Transverse colon (tissue), 4 donors: ENCODE measurements around the gene ITGBL1. TPM values are rescaled to one million over a fixed set of nuclear protein-coding genes. Genes with fewer than 3 reads are reported as not detected.

Experiments
- DNase-seq: peaks from one replicate; pipeline ENCODE4 v3.0.0-alpha.2; 2019
- H3K27ac ChIP-seq, 4 donors: fragments of 200-600 bp; sonication (generic); 2 replicates each; pipeline ENCODE4 v1.5.1; 2016 to 2018; ENCODE audit warnings: inconsistent platforms in 4 of 4
- H3K27me3 ChIP-seq: fragments of 200-600 bp; sonication (generic); 2 replicates; pipeline ENCODE4 v1.5.1; 2017; ENCODE audit warnings: inconsistent platforms
- H3K36me3 ChIP-seq, 4 donors: fragments of 200-600 bp; sonication (generic); 2 replicates each; pipeline ENCODE4 v1.5.1; 2017 to 2019; ENCODE audit warnings: inconsistent platforms in 4 of 4
- H3K4me1 ChIP-seq, 4 donors: fragments of 200-600 bp; sonication (generic); 2 replicates each; pipeline ENCODE4 v1.5.1; 2017 to 2020; ENCODE audit warnings: inconsistent platforms in 4 of 4
- H3K4me3 ChIP-seq, 4 donors: fragments of 200-600 bp; sonication (generic); 1 replicate in 1 of 4; 2 replicates in 3 of 4; pipeline versions ENCODE4 v1.5.1 to v1.6.1; 2017 to 2019; ENCODE audit warnings: inconsistent platforms in 4 of 4
- H3K9me3 ChIP-seq, 2 donors: fragments of 200-600 bp; sonication (generic); 2 replicates each; pipeline ENCODE4 v1.5.1; 2017 to 2019; ENCODE audit warnings: inconsistent platforms in 2 of 2
- EP300 ChIP-seq: sonication (generic); formaldehyde crosslinking; IDR thresholded peaks from one replicate; pipeline ENCODE4 v1.6.1; 2017; ENCODE audit warnings: antibody characterized with exemption, low read depth
- POLR2A ChIP-seq: fragments of 450-650 bp; IDR thresholded peaks from one replicate; pipeline ENCODE4 v1.6.1; 2016; ENCODE audit warnings: antibody characterized with exemption, mild to moderate bottlenecking, moderate library complexity
- POLR2AphosphoS5 ChIP-seq, 3 donors: sonication (generic); formaldehyde crosslinking; IDR thresholded peaks; one replicate each; pipeline ENCODE4 v1.6.1; 2016; ENCODE audit warnings: antibody characterized with exemption in 3 of 3
- WGBS, 2 donors: methylation state at CpG; one replicate each; pipeline ENCODE4 v1.1.5; 2018; ENCODE audit warnings: low coverage in 1 of 2; 5-methylcytosine and 5-hydroxymethylcytosine counted together
- in situ Hi-C, 4 donors: fragments of 200-750 bp; cut with MboI; loops; one replicate each; pipeline versions ENCODE4 v1.15.0 to v1.15.1; 2017; ENCODE audit warnings: low sequenced_read_pairs in 3 of 4, low pct_ligation_motif_present in 1 of 4, low pct_unique_long_range_greater_than_20kb in 1 of 4
- intact Hi-C: fragments of 100-400 bp; cut with DNase I; formaldehyde crosslinking; loops from one replicate; pipeline ENCODE4 v1.15.1; 2023; ENCODE audit warnings: low total_unique reads
- total RNA-seq, 4 donors: library from RNA; depleted of rRNA; stranded (reverse); fragments of >200 nt; gene quantifications; one replicate each; pipeline ENCODE4 v1.1.0, GENCODE V29; 2016
- TF ChIP-seq, protein P1 (sequence below), 5 experiments: fragments of 200-600 bp in 3 of 5; fragments of 450-650 bp in 2 of 5; sonication (generic) in 3 of 5; IDR thresholded peaks; 1 replicate in 2 of 5; 2 replicates in 3 of 5; pipeline ENCODE4 v1.5.1; 2016 to 2017; ENCODE audit warnings: antibody characterized with exemption in 5 of 5, inconsistent platforms in 3 of 5, mild to moderate bottlenecking in 2 of 5, moderate library complexity in 1 of 5

ITGBL1 gene
- total RNA-seq, 4 donors from 2014 or later, result 0.48 to 0.80 (median 0.68) TPM; not detected in 1

GRCh38 chr13:101423872-101424271 lies 28.6 kb upstream of the ITGBL1 start:
- Histone ChIP-seq H3K27ac (no peak overlapping the region), H3K27me3 (peaks cover under 1% of the 10 kb centered on the region), H3K36me3 (no peaks in the 10 kb centered on the region), H3K4me1 (no peaks in the 10 kb centered on the region), H3K9me3 (no peaks in the 10 kb centered on the region), H3K4me3 (no peak overlapping the region)
- in situ Hi-C loops, result no loop called here
- TF ChIP-seq POLR2AphosphoS5 (IDR thresholded peaks at IDR 0.05) (no peak), POLR2A (no peak)
- TF ChIP-seq, protein P1, sequence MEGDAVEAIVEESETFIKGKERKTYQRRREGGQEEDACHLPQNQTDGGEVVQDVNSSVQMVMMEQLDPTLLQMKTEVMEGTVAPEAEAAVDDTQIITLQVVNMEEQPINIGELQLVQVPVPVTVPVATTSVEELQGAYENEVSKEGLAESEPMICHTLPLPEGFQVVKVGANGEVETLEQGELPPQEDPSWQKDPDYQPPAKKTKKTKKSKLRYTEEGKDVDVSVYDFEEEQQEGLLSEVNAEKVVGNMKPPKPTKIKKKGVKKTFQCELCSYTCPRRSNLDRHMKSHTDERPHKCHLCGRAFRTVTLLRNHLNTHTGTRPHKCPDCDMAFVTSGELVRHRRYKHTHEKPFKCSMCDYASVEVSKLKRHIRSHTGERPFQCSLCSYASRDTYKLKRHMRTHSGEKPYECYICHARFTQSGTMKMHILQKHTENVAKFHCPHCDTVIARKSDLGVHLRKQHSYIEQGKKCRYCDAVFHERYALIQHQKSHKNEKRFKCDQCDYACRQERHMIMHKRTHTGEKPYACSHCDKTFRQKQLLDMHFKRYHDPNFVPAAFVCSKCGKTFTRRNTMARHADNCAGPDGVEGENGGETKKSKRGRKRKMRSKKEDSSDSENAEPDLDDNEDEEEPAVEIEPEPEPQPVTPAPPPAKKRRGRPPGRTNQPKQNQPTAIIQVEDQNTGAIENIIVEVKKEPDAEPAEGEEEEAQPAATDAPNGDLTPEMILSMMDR (IDR thresholded peaks at IDR 0.05), result no peak
- WGBS, 2 donors, result 57 to 70% methylated on average over 1 to 2 of the region's 2 CpGs
- intact Hi-C loops, result no loop called here
- no peak for DNase-seq

GRCh38 chr13:101424381-101425155 lies 27.9 kb upstream of the ITGBL1 start:
- WGBS, 2 donors, result 45 to 50% methylated on average over 6 of the region's 6 CpGs
- DNase-seq, result no peak
- Histone ChIP-seq H3K9me3 (no peaks in the 10 kb centered on the region), H3K27me3 (no peaks in the 10 kb centered on the region), H3K36me3 (no peaks in the 10 kb centered on the region), H3K4me1 (no peaks in the 10 kb centered on the region), H3K4me3 (no peak overlapping the region), H3K27ac (no peak overlapping the region)
- TF ChIP-seq EP300 (no peak), POLR2A (no peak), POLR2AphosphoS5 (IDR thresholded peaks at IDR 0.05) (no peak)
- TF ChIP-seq, protein P1 (IDR thresholded peaks at IDR 0.05), result no peak
- in situ Hi-C loops, result no loop called here
- intact Hi-C loops, result no loop called here

DNA sequence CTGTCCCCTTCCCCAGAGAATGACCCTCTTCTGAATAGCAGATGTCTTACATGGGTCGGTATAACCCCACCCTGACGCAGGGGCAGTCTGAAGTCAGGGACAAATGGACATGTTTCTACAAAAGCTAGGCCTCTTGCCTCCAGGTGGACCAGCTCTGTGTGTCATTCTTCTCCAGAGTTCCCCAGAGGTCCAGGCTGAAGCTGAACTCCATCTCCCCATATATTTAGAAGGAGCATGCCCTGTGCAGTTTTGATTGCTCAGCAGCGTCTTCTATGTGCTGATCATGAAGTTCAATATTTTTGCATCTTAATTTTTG lies 27.4 kb upstream of the ITGBL1 start:
- Histone ChIP-seq H3K9me3 (no peaks in the 10 kb centered on the region), H3K4me3 (no peak overlapping the region), H3K27ac (no peak overlapping the region), H3K36me3 (no peaks in the 10 kb centered on the region), H3K27me3 (no peaks in the 10 kb centered on the region), H3K4me1 (no peaks in the 10 kb centered on the region)
- 67 to 90% methylated on average over 1 to 3 of the region's 3 CpGs for WGBS, 2 donors
- DNase-seq, result no peak
- TF ChIP-seq POLR2AphosphoS5 (IDR thresholded peaks at IDR 0.05) (no peak), EP300 (no peak), POLR2A (no peak)
- TF ChIP-seq, protein P1 (IDR thresholded peaks at IDR 0.05), result no peak
- intact Hi-C loops (no loop called here), in situ Hi-C loops (no loop called here)

DNA sequence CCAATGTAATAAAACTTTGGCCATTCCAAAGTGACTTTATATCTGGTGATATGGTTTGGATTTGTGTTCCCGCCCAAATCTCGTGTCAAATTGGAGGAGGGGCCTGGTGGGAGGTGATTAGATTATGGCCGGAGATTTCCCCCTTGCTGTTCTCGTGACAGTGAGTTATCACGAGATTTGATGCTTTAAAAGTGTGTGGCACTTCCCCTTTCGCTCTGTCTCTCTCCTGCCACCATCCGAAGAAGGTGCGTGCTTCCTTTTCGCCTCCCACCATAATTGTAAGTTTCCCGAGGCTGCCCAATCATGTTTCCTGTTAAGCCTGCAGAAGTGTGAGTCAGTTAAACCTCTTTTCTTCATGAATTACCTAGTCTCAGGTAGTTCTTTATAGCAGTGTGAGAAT lies 26.9 kb upstream of the ITGBL1 start:
- no peak for DNase-seq
- Histone ChIP-seq H3K36me3 (no peaks in the 10 kb centered on the region), H3K27ac (no peak overlapping the region), H3K9me3 (no peaks in the 10 kb centered on the region), H3K27me3 (no peaks in the 10 kb centered on the region), H3K4me3 (no peak overlapping the region), H3K4me1 (no peaks in the 10 kb centered on the region)
- TF ChIP-seq POLR2A, result no peak
- TF ChIP-seq, protein P1 (IDR thresholded peaks at IDR 0.05), result no peak
- TF ChIP-seq EP300, result no peak
- no peak for TF ChIP-seq POLR2AphosphoS5 (IDR thresholded peaks at IDR 0.05)
- in situ Hi-C loops (no loop called here), intact Hi-C loops (no loop called here)
- WGBS, 2 donors, result 48 to 57% methylated on average over 7 to 10 of the region's 10 CpGs
